ENCODE data around the gene ITGAE.

ITGAE gene

GRCh38 chr17:3817851-3818605 lies 17.0 kb upstream of the ITGAE start:
- no peak for DNase-seq

- DNase-seq: no peak
Measured at GRCh38 chr17:3815925-3816324, 14.9 kb upstream of the ITGAE start.

DNA sequence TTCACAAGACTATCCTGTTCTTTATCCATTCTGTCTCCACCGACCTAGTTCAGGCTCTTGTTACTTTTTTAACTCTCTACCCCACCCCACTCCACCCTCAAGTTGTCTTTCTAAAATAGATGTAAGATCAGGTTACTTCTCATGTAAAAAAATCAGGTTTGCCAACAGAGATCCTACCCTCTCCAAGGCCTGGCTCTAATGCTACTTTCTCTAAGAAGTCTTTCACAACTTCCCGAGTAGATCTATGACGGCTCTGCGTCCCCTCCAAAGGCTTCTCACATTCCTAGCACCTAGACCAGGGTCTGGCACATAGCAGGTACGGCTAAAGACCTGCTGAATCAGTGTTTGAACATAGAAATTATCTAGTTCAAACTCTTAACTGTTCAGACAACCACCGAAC lies 14.1 kb upstream of the ITGAE start:
- no peak for DNase-seq

DNA sequence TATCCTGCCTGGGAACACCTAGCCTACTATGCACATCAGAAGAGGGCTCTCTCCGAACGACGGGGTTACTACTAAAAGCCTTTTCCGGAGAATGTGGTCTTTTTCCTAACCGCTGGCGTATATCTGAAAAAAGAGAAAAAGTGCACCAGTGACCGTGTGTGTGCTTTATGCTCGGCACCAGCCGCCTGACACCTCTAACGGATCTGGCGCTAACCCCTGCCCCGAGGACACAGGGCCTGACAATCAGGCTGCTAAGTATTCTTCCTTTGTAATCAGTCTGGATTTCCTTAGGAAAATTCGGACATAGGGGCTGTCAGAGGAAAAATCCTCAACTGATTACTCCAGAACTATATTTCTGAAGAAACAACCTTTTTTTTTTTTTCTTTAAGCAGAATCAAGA lies 13.4 kb upstream of the ITGAE start:
- DNase-seq: no peak

DNA sequence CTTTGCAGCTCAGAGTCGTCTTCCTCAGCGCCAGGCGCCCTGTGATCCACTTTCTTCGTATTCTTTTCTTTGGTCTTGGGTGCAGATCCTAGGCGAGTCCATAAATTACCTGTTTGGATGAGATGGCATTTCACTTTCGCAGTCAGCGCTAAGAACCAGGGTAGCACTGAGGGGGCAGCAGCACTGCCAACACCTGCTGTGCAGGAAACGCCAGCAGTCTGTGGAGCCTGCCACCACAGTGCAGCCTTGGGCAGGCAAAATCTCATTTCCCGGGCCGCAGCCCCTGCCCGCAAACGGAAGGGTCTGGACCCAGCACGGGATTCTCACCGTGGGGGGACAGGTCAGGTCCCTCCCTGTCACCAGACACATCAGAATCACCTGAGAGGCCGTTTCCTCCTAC lies 12.2 kb upstream of the ITGAE start:
- DNase-seq: no peak

DNA sequence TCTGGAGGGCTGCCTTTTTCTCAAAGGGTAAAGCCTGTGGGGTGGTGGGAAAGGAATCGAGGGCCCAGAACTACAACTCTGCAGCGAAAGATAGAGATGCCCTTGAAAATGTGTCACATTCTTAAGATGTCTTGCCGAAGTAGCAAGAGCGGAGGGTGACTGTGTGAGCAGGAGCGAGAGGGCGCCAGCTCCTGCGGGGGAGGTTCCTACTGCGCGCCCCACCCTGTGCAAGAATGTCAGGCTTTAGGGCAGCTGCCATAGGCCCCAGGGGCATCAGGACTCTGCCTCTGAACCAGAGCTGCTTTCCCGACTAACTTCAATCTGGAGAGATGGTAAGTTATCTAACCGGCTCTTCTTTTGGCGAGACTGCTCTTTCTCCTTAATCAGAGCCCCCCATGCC lies 11.8 kb upstream of the ITGAE start:
- DNase-seq: no peak

GRCh38 chr17:3812284-3812683 lies 11.3 kb upstream of the ITGAE start:
- no peak for DNase-seq

DNA sequence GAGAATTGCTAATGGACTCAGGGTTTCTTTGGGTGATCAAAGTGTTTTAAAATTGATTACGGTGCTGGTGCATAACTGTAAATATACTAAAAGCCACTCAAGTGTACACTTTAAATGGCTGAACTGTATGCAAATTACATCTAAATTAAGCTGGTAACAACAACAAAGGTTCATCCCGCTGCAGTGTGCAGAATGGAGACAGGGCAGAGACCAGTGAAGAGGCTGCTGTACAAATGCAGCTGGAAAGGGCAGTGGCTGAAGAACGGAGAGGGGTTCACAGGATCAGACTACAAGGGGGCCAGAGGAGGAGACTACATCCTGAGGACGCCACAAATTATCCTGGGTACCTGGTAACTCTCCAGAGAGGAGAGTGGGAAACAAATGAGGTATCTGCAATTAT lies 9.0 kb upstream of the ITGAE start:
- DNase-seq: no peak

- no peak for DNase-seq
Measured at GRCh38 chr17:3809135-3809534, 8.1 kb upstream of the ITGAE start.

- DNase-seq: no peak
Measured at GRCh38 chr17:3808701-3809100, 7.7 kb upstream of the ITGAE start.

- no peak for DNase-seq
Measured at GRCh38 chr17:3805581-3805980, 4.6 kb upstream of the ITGAE start.

DNA sequence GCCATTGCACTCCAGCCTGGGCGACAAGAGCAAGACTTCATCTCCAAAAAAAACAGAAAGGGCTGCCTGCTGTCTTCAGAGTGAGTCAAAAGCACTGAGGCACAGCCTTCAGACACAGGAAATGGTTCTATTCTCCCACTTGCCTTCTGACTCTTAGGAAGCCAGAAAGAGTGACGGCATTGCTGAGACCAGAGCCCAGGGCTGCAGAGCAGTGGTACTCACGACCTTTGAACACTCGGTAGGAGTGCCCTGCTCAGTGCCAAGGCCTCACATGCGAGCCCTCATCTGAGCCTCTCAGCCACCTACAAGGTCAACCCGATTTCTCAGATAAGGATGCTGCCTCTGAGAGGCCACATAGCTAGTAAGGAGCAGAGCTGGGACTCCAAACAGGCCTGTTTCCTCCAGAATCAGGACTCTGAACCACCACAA lies 3.5 kb upstream of the ITGAE start:
- DNase-seq: no peak

GRCh38 chr17:3803308-3803640 lies 2.3 kb upstream of the ITGAE start:
- no peak for DNase-seq

GRCh38 chr17:3802461-3803307 lies 1.7 kb upstream of the ITGAE start:
- DNase-seq: no peak

- DNase-seq: no peak
Measured at GRCh38 chr17:3801792-3802191, 804 bp upstream of the ITGAE start.

DNA sequence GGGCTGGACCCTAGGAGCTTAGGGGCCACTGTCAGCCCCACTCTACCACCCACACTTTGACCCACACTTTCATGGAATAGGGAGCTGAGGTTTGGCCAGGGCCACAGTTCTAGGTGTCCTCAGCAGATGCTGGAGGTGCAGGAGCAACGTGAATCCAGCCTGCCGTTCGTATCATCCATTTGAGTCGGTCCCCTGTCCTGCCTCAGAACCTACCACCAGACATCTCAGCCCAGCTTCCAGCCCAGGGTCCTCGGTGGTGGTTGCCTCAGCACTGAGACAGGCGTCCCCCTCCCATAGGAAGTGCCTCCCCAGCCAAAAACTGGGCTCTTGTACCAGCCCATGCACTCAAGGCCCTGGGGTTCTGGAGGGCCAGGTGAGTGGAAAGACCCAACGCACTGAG lies 359 bp upstream of the ITGAE start:
- DNase-seq: no peak

- no peak for DNase-seq
Measured at GRCh38 chr17:3799181-3799945, 1.6 kb downstream of the ITGAE start.

- DNase-seq: no peak
Measured at GRCh38 chr17:3798273-3799180, 2.5 kb downstream of the ITGAE start.

- DNase-seq: no peak
Measured at GRCh38 chr17:3796822-3797170, 4.2 kb downstream of the ITGAE start.

- peak; percentile 80 for DNase-seq
Measured at GRCh38 chr17:3796110-3796821, 4.7 kb downstream of the ITGAE start.

- no peak for DNase-seq
Measured at GRCh38 chr17:3795390-3796102, 5.4 kb downstream of the ITGAE start.

Measured in activated naive CD4-positive, alpha-beta T cell treated with Interleukin-2 at 50 U/mL for 16 hours (primary cell).